Neutrophil (primary cell): ENCODE measurements around the gene DSG4.
"Not testable (repeated sequence)": the region's sequence is repeated elsewhere in the genome, so short reads cannot be mapped to it uniquely, and the experiment has no call there.

Experiments
- H3K27ac ChIP-seq: fragments of 200-600 bp; sonication (generic); 2 replicates; pipeline ENCODE4 v1.5.1; 2016; ENCODE audit warnings: mild to moderate bottlenecking, moderate library complexity
- H3K27me3 ChIP-seq: fragments of 200-600 bp; sonication (generic); 2 replicates; pipeline ENCODE4 v1.6.0; 2016; ENCODE audit warnings: mild to moderate bottlenecking
- H3K36me3 ChIP-seq: fragments of 200-600 bp; sonication (generic); 2 replicates; pipeline ENCODE4 v1.5.1; 2017
- H3K4me1 ChIP-seq, 2 experiments: fragments of 200-600 bp in 1 of 2; sonication (generic) in 1 of 2; 1 replicate in 1 of 2; 2 replicates in 1 of 2; pipeline versions ENCODE4 v1.5.1 to v1.6.1; 2013 to 2016; ENCODE audit warnings: low read depth in 1 of 2, low read length in 1 of 2, mild to moderate bottlenecking in 1 of 2, moderate library complexity in 1 of 2; ENCODE audit not compliant: control insufficient read depth in 1 of 2, insufficient read depth in 1 of 2
- H3K4me3 ChIP-seq, 2 experiments: fragments of 200-600 bp in 1 of 2; sonication (generic) in 1 of 2; 1 replicate in 1 of 2; 2 replicates in 1 of 2; pipeline ENCODE4 v1.5.1; 2013 to 2016; ENCODE audit warnings: low read depth in 1 of 2, low read length in 1 of 2, mild to moderate bottlenecking in 1 of 2, moderate library complexity in 1 of 2
- H3K9me3 ChIP-seq: fragments of 200-600 bp; sonication (generic); 2 replicates; pipeline ENCODE4 v1.5.1; 2016
- CTCF ChIP-seq: fragments of 200-600 bp; sonication (generic); IDR thresholded peaks from 2 replicates; pipeline ENCODE4 v1.5.1; 2016; ENCODE audit warnings: antibody characterized with exemption

The DSG4 gene, protein sequence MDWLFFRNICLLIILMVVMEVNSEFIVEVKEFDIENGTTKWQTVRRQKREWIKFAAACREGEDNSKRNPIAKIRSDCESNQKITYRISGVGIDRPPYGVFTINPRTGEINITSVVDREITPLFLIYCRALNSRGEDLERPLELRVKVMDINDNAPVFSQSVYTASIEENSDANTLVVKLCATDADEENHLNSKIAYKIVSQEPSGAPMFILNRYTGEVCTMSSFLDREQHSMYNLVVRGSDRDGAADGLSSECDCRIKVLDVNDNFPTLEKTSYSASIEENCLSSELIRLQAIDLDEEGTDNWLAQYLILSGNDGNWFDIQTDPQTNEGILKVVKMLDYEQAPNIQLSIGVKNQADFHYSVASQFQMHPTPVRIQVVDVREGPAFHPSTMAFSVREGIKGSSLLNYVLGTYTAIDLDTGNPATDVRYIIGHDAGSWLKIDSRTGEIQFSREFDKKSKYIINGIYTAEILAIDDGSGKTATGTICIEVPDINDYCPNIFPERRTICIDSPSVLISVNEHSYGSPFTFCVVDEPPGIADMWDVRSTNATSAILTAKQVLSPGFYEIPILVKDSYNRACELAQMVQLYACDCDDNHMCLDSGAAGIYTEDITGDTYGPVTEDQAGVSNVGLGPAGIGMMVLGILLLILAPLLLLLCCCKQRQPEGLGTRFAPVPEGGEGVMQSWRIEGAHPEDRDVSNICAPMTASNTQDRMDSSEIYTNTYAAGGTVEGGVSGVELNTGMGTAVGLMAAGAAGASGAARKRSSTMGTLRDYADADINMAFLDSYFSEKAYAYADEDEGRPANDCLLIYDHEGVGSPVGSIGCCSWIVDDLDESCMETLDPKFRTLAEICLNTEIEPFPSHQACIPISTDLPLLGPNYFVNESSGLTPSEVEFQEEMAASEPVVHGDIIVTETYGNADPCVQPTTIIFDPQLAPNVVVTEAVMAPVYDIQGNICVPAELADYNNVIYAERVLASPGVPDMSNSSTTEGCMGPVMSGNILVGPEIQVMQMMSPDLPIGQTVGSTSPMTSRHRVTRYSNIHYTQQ

GRCh38 chr18:31376477-31376876, at the start of gene DSG4:
DSG4 (plus strand) TSS chr18:31376777; CDS start chr18:31376912, 135 bp downstream.
- no peaks in the 10 kb centered on the region for H3K9me3 ChIP-seq
- no peak within 1 kb of the TSS for H3K27ac ChIP-seq
- no peak for TF ChIP-seq CTCF

GRCh38 chr18:31329787-31330438, 46.7 kb upstream of the DSG4 start:
- TF ChIP-seq CTCF, result no peak
- Histone ChIP-seq H3K9me3 (no peaks in the 10 kb centered on the region), H3K4me3 (no peak overlapping the region), H3K27ac (no peak overlapping the region), H3K4me1 (no peaks in the 10 kb centered on the region), H3K36me3 (no peaks in the 10 kb centered on the region), H3K27me3 (peaks cover 4% of the 10 kb centered on the region)

More at GRCh38 chr18:31376477-31376876, at the start of gene DSG4:
- Histone ChIP-seq H3K4me3 (no peak within 1 kb of the TSS), H3K36me3 (no peaks in the 10 kb centered on the region), H3K27me3 (no peaks in the 10 kb centered on the region), H3K4me1 (no peaks in the 10 kb centered on the region)

GRCh38 chr18:31343454-31343853, 33.1 kb upstream of the DSG4 start:
- no peak overlapping the region for H3K27ac ChIP-seq
- H3K27me3 ChIP-seq, result no peaks in the 10 kb centered on the region
- no peak overlapping the region for H3K4me3 ChIP-seq
- no peak for TF ChIP-seq CTCF
- H3K9me3 ChIP-seq, result no peaks in the 10 kb centered on the region
- H3K4me1 ChIP-seq, result no peaks in the 10 kb centered on the region
- H3K36me3 ChIP-seq, result no peaks in the 10 kb centered on the region

GRCh38 chr18:31353336-31353735, 23.2 kb upstream of the DSG4 start:
- not testable (repeated sequence) for H3K27me3 ChIP-seq, H3K4me1 ChIP-seq, H3K4me3 ChIP-seq, H3K36me3 ChIP-seq, H3K27ac ChIP-seq, H3K9me3 ChIP-seq

DNA sequence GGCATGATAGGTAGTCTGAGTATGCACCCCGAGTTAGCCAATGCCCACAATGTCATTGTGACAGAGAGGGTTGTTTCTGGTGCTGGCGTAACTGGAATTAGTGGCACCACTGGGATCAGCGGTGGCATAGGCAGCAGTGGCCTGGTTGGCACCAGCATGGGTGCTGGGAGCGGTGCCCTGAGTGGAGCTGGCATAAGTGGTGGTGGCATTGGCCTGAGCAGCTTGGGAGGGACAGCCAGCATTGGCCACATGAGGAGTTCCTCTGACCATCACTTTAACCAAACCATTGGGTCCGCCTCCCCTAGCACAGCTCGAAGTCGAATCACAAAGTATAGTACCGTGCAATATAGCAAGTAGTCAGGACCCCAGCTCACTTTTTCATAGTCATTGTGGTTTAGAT, 21.6 kb upstream of the DSG4 start:
- Histone ChIP-seq H3K27me3 (no peaks in the 10 kb centered on the region), H3K9me3 (no peaks in the 10 kb centered on the region), H3K36me3 (no peaks in the 10 kb centered on the region), H3K4me1 (no peaks in the 10 kb centered on the region), H3K4me3 (no peak overlapping the region), H3K27ac (no peak overlapping the region)
- TF ChIP-seq CTCF, result no peak
